ENCODE data around the gene TEAD2.

The TEAD2 gene

GRCh38 chr19:49359851-49360820, 2.1 kb downstream of the TEAD2 start:
- peaks cover 8% of the 10 kb centered on the region for H3K36me3 ChIP-seq (ENCODE audit: low read depth)
- no peaks in the 10 kb centered on the region for H3K4me1 ChIP-seq (ENCODE audit: insufficient read depth, poor library complexity, severe bottlenecking)
- no peak for ATAC-seq (ENCODE audit: low read depth)
- no peak overlapping the region for H3K4me3 ChIP-seq (ENCODE audit: severe bottlenecking)
- no peaks in the 10 kb centered on the region for H3K27me3 ChIP-seq (ENCODE audit: insufficient read depth, poor library complexity, severe bottlenecking)
- DNase-seq (ENCODE audit: low spot score) = no peak
- no peaks in the 10 kb centered on the region for H3K9me3 ChIP-seq (ENCODE audit: severe bottlenecking)
- no peak for TF ChIP-seq CTCF (IDR thresholded peaks at IDR 0.05; ENCODE audit: poor library complexity, severe bottlenecking)
- H3K27ac ChIP-seq (ENCODE audit: poor library complexity, severe bottlenecking) = no peak overlapping the region

- Histone ChIP-seq H3K27me3 (ENCODE audit: insufficient read depth, poor library complexity, severe bottlenecking) (no peaks in the 10 kb centered on the region), H3K36me3 (ENCODE audit: low read depth) (peaks cover 14% of the 10 kb centered on the region), H3K9me3 (ENCODE audit: severe bottlenecking) (no peaks in the 10 kb centered on the region), H3K27ac (ENCODE audit: poor library complexity, severe bottlenecking) (no peak overlapping the region), H3K4me1 (ENCODE audit: insufficient read depth, poor library complexity, severe bottlenecking) (no peaks in the 10 kb centered on the region), H3K4me3 (ENCODE audit: severe bottlenecking) (no peak overlapping the region)
- ATAC-seq (ENCODE audit: low read depth) (no peak), DNase-seq (ENCODE audit: low spot score) (no peak)
- no peak for TF ChIP-seq CTCF (IDR thresholded peaks at IDR 0.05; ENCODE audit: poor library complexity, severe bottlenecking)
These were observed 5.0 kb downstream of the TEAD2 start for GRCh38 chr19:49357186-49357585.

DNA sequence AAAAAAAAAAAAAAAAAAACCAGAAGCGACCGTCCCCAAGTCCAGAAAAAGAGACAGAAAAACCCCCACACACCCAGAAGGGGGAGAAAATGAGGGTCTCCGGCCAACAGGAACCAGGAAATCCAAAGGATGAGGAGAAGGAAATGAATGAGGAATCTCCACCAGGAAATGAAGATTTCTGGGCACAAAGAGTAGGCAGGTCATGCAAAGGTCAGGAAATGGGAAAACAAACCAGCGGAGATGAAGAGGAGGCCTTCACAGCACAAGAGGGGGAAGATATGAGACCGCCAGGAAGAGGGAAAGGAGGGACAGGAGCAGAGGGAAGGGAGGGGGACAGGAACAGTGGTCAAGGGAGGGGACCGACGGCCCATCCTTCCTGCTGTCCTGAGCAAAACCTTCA, 5.8 kb downstream of the TEAD2 start:
- Histone ChIP-seq H3K4me1 (ENCODE audit: insufficient read depth, poor library complexity, severe bottlenecking) (no peaks in the 10 kb centered on the region), H3K4me3 (ENCODE audit: severe bottlenecking) (no peak overlapping the region), H3K27me3 (ENCODE audit: insufficient read depth, poor library complexity, severe bottlenecking) (no peaks in the 10 kb centered on the region), H3K36me3 (ENCODE audit: low read depth) (peaks cover 16% of the 10 kb centered on the region), H3K9me3 (ENCODE audit: severe bottlenecking) (no peaks in the 10 kb centered on the region), H3K27ac (ENCODE audit: poor library complexity, severe bottlenecking) (no peak overlapping the region)
- TF ChIP-seq CTCF (IDR thresholded peaks at IDR 0.05; ENCODE audit: poor library complexity, severe bottlenecking) = no peak
- ATAC-seq (ENCODE audit: low read depth) (no peak), DNase-seq (ENCODE audit: low spot score) (no peak)

GRCh38 chr19:49355909-49356353, 6.3 kb downstream of the TEAD2 start:
- Histone ChIP-seq H3K4me3 (ENCODE audit: severe bottlenecking) (no peak overlapping the region), H3K27ac (ENCODE audit: poor library complexity, severe bottlenecking) (no peak overlapping the region), H3K36me3 (ENCODE audit: low read depth) (peaks cover 20% of the 10 kb centered on the region), H3K9me3 (ENCODE audit: severe bottlenecking) (no peaks in the 10 kb centered on the region), H3K27me3 (ENCODE audit: insufficient read depth, poor library complexity, severe bottlenecking) (no peaks in the 10 kb centered on the region), H3K4me1 (ENCODE audit: insufficient read depth, poor library complexity, severe bottlenecking) (no peaks in the 10 kb centered on the region)
- no peak for TF ChIP-seq CTCF (IDR thresholded peaks at IDR 0.05; ENCODE audit: poor library complexity, severe bottlenecking)
- ATAC-seq (ENCODE audit: low read depth) = no peak
- no peak for DNase-seq (ENCODE audit: low spot score)

DNA sequence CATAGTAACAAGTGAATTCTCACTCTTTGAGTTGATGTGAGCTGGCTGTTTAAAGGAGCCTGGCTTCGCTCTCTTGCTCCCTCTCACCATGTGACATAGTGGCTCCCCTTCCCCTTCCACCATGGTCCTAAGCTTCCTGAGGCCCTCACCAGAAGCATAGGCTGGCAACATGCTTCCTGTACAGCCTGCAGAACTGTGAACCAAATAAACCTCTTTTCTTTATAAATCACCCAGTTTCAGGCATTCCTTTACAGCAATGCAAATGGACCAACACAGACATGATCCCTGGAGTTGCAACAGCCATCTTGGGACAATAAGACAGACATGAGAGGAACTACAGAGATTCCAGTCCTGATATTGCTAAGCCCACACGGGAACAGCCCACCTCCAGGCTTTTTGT, 12.6 kb downstream of the TEAD2 start:
- ATAC-seq (ENCODE audit: low read depth) (no peak), DNase-seq (ENCODE audit: low spot score) (no peak)
- Histone ChIP-seq H3K9me3 (ENCODE audit: severe bottlenecking) (no peaks in the 10 kb centered on the region), H3K27ac (ENCODE audit: poor library complexity, severe bottlenecking) (no peak overlapping the region), H3K4me1 (ENCODE audit: insufficient read depth, poor library complexity, severe bottlenecking) (no peaks in the 10 kb centered on the region), H3K36me3 (ENCODE audit: low read depth) (peaks cover 35% of the 10 kb centered on the region), H3K27me3 (ENCODE audit: insufficient read depth, poor library complexity, severe bottlenecking) (no peaks in the 10 kb centered on the region), H3K4me3 (ENCODE audit: severe bottlenecking) (no peak overlapping the region)
- TF ChIP-seq CTCF (IDR thresholded peaks at IDR 0.05; ENCODE audit: poor library complexity, severe bottlenecking) = no peak

All from RWPE2 (cell line).